Left cardiac atrium (tissue), 4 donors: ENCODE measurements around the gene DENND5B. TPM values are rescaled to one million over a fixed set of nuclear protein-coding genes. Genes with fewer than 3 reads are reported as not detected.
"Not testable (repeated sequence)": the region's sequence is repeated elsewhere in the genome, so short reads cannot be mapped to it uniquely, and the experiment has no call there.

Source experiments
- ATAC-seq, 2 donors: fragments of 200-7000 bp; cut with Tn5 transposase; one replicate each; pipeline ENCODE4 v1.9.1; 2020; ENCODE audit warnings: mild to moderate bottlenecking in 2 of 2, moderate library complexity in 2 of 2
- DNase-seq: peaks from one replicate; pipeline ENCODE4 v3.0.0-alpha.2; 2020
- intact Hi-C, 2 donors: fragments of 100-400 bp; cut with DNase I; formaldehyde crosslinking; loops; one replicate each; pipeline versions ENCODE4 v1.14.1 to v1.15.1; 2022 to 2023
- total RNA-seq, 2 donors: library from RNA; stranded (reverse); fragmentation: NEBNext Ultra II Directional; extraction: Animal tissue kit (Norgen Biotek cat#: 25700); gene quantifications; one replicate each; pipeline ENCODE4 v1.2.1, GENCODE V29; 2021
- donor health status: DM: no; HTN: yes; CAD: no.
- donor health status: DM: no; HTN: yes; CAD: no; lungs with severe emphysema.
- donor health status: DM: yes; HTN: yes; CAD: no.
- donor health status: Dilated cardiomyopathy.

Gene DENND5B
- total RNA-seq, 2 donors from 2014 or later = 28.7 to 33.2 TPM

DNA sequence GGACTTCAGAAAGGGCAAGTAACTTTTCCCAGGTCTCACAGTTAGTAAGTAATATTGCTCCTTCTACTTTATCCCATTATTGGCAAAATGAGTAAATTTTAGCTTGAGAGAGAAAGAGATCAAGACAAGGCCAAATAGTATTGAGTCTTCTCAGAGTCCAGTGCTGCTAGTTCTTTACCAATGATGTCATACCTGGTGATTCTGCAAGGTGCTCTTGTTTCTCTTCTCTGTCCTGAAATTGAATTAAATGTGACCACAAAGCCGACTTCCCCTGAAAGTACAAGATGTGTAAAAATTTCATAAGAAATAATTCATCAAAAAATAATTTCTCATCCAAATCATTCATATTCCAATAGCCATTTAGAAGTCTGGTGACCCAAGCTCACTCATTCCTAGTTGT is 167.5 kb downstream of the DENND5B start:
- intact Hi-C loops = no loop called here
- ATAC-seq (no peak), DNase-seq (no peak)

DNA sequence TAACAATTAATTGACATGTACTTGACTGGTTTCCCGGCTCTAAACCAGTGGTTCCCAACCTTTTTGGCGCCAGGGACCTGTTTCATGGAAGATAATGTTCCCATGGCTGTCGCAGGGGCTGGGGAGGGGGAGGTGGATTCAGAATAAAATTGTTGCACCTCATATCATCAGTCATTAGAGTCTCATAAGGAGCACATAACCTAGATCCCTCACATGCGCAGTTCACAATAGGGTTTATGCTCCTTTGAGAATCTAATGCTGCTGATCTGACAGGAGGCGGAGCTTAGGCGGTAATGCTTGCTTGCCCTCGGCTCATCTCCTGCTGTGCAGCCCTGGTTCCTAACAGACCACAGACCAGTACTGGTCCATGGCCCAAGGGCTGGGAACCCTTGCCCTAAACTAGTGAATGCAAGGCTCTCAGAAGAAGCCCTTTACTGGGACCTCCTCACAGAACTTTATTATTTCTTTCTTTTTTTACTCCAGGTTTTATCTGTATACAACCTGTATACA is 178.6 kb downstream of the DENND5B start:
- no peak for ATAC-seq
- DNase-seq = no peak
- intact Hi-C loops = no loop called here

DNA sequence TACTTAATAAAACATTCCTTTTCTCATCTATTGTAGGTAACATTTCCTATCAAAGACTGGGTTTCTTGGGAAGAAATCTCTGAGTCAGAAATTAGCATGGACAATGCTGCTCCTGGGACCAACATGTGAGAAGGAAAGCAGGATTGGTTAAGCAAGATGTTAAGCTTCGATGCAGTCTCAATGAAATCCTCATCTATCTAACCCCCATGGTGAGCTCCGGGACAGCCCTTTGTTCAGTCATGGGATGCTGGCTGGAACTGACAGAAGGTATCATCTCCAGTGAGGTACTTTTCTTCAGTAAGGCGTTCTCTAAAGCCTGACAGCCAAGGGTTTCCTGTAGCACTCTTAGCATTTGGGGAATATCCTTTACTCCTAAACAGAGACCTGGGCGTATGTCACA is 182.2 kb downstream of the DENND5B start:
- ATAC-seq (no peak), DNase-seq (no peak)
- intact Hi-C loops = no loop called here

DNA sequence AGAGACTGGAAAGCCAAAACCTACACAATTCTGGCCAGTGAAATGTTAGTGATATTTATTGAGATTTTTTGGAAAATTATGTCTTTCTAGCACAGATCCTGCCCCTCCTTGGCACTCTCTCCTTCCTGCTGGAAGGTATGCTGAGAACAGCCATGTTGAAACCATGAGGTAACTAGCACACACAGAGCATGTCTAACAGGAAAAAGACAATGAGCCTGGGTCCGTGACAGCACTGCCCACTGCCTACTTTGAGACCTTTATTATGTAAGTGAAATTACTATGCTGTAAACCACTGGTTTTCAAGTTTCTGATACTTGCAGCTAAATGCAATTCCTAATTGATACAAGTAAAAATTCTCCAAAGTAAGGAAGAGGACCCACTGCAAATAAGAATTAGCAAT is 183.4 kb downstream of the DENND5B start:
- DNase-seq = no peak
- ATAC-seq = no peak
- intact Hi-C loops = no loop called here

DNA sequence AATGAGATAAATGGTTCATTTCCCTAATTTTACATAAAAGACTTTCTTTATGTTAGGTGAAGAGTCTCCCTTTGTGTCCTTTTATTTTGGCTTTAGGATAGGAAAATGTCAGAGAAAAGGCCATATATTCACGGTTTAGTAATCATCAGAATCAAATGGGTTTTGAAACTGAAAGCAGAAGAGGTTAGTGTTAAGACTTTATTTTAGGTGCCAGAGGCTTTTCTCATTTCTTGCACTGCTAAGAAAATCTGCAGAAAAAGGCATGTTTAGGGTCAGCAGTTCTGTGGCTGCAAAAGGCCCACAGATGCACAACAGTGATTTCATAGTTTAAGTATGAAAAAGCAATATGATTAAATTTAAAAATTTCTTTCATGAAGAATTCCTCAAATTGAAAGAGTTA is 184.6 kb downstream of the DENND5B start:
- no peak for ATAC-seq

DNA sequence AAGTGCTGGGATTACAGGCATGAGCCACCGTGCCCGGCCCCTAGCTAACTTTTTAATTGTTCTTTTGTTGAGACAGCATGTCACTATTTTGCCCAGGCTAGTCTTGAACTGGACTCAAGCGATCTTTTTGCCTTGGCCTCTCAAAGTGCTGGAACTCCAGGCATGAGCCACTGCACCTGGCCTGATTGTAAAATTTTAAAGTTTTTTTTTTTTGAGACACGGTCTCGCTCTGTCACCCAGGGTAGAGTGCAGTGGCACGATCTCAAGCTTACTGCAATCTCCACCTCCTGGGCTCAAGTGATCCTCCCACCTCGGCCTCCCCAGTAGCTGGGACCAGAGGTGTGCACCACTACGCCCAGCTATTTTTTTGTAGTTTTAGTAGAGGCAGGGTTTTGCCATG is 185.9 kb downstream of the DENND5B start:
- ATAC-seq (no peak), DNase-seq (no peak)

More for the DNA sequence above, 184.6 kb downstream of the DENND5B start:
- DNase-seq = no peak
- intact Hi-C loops = no loop called here

DNA sequence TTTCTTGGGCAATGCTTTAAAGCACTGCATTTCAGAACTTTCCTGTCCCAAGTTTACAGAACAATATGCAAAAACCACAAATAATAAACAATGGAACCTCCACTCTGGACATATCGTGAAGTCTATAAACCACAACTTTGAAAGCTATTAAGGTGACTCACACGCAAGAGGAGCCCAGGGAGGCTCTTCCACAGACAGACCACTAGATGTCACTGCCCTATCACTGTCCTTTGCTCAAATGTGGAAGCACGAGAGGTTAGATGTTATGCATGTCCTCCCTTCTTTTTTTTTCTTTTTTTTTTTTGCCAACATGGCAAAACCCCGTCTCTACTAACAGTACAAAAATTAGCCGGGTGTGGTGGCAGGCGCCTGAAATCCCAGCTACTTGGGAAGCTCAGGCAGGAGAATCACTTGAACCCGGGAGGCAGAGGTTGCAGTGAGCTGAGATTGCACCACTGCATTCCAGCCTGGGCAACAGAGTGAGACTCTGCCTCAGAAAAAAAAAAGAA is 187.8 kb downstream of the DENND5B start:
- DNase-seq = peak; percentile 43
- ATAC-seq = peak; percentile 98
- intact Hi-C loops = loop anchor here in 1 of 2 donors (1.0 kb wide), 1 partner anchor 233 kb away; no protein-coding TSS in a partner anchor

More for the DNA sequence above, 185.9 kb downstream of the DENND5B start:
- intact Hi-C loops = loop anchor here in 1 of 2 donors (2.0 kb wide), 1 partner anchor 232 kb away; no protein-coding TSS in a partner anchor

DNA sequence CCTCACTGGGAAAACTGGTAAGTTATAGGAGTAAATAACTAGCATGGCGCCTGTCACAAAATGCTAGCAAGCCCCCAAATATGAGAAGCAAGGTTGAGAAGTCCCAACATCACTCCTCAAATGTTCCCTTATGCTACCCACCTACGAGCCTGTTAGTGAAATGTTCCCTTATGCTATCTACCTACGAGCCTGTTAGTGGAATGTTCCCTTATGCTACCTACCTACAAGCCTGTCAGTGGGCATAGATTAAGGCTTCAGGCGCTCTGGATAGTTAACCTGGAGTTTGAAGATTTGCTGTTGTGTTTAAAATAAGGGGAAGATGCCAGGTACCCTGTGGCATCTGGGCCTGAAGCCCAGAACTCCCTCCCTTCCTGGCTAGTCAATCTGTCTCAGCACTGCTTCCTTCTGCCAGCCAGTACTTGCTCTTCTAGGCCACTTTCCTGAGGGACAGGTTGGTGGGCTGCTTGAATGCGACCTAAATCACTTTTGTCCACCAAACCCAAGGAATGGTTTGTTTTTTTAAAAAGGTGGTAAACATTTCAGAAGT is 197.9 kb downstream of the DENND5B start:
- no peak for ATAC-seq
- DNase-seq = no peak
- intact Hi-C loops = no loop called here

DNA sequence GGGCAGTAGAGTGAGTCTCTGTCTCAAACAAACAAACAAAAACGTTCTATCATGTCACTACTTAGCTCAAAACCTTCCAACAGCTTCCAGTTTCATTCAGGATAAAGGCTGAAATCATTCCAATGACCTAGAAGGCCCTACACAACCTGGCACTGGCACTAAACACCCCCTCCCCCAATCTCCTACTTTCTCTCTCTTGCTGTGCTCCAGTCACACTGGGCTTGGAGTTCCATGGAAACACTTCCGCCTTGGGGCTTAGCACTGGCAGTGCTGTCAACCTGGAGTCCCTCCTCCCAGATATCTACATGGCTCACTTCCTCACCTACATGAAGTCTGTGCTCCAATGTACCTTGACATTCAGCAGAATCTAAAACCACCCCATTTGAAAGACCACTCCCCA is 199.9 kb downstream of the DENND5B start:
- ATAC-seq (no peak), DNase-seq (no peak)
- intact Hi-C loops = no loop called here

DNA sequence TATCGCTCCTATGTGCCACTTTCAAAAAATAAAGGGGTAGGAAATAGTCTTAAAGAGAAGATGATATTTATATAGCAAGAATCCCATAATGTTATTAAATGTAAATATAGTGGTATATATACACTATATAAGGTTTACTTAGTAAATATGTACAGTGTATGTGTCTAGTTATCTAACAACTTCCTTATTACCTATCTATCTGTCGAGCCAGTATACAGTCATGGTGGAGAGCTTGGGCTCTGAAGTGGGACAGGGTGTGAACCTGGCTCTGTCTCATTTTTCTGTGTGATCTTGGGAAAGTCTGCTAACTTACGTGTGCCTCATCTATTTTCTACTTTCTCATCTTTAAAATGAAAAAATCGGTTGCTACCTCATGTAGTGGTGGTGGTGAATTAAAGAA is 202.2 kb downstream of the DENND5B start:
- no peak for DNase-seq
- no peak for ATAC-seq
- intact Hi-C loops = no loop called here

DNA sequence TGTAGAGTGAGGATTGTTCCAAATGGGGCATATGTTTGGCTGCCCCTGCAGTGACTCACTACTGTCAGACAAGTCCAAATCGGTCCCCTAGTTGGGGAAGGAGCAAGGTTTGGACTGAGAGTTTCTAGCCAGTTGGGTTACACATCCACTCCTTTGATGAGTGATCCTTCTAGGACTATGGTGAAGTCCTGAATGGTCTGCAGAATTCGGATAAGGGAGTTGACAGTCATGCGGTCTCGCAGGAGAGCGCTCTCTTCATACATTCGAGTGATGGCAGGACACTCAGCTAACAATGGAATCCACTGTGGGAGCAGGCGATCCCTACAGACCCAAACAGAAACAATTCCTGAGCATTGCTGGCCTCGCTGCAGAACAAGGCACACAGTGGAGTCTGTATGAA is 203.5 kb downstream of the DENND5B start:
- intact Hi-C loops = no loop called here
- ATAC-seq = no peak

DNA sequence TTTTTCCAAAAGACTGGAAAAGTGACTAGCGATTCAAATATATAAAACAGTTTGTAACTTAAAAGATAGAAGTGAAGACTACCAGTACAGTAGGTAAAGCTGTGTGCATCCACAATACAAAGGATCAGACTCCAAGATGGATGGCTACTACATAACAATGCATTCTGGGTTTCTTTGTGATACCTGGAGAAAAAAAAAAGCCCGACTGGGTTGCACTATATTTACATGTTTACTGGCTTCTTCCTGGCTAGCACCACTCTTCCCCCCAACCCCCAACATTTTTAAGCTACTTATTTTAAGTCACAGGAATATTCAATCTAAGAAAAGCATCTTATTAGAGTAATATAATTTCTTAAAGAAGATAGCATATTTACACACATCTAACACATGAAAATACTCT is 203.9 kb downstream of the DENND5B start:
- ATAC-seq = no peak
- intact Hi-C loops = no loop called here

More for the DNA sequence above, 203.5 kb downstream of the DENND5B start:
- DNase-seq = no peak

DNA sequence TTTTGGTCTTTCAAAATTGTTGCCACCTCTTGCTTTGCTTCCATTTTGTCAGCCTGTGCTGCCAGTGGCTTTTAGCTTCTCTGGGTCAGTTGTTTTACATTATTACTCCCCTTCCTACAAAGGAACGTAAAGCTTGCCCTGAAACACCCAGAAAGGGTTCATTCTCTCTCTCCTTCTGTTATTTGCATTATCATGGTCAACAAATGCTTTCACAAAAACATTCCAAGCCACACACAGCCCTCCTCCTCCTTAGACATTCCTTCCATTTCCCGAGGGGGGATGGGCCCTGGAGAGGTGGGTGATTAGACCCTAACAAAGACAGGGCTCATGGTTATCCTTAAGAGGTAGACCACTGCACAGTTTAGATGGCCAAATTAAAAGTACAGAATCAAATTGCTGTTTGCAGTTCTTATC is 204.6 kb downstream of the DENND5B start:
- ATAC-seq (no peak), DNase-seq (no peak)
- intact Hi-C loops = no loop called here

More for the DNA sequence above, 203.9 kb downstream of the DENND5B start:
- DNase-seq = no peak

DNA sequence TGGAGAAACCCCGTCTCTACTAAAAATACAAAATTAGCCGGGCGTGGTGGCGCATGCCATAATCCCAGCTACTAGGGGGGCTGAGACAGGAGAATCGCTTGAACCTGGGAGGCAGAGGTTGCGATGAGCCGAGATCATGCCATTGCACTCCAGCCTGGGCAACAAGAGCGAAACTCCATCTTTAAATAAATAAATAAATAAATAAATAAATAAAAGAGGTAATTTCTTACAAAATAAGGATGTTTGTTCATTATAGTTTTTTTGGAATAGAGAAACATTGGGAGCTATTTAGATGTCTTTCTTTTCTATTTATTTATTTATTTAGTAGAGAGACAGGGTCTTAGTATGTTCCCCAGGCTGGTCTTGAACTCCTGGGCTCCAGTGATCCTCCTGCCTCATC is 213.7 kb downstream of the DENND5B start:
- intact Hi-C loops, ATAC-seq, DNase-seq: not testable (repeated sequence)

DNA sequence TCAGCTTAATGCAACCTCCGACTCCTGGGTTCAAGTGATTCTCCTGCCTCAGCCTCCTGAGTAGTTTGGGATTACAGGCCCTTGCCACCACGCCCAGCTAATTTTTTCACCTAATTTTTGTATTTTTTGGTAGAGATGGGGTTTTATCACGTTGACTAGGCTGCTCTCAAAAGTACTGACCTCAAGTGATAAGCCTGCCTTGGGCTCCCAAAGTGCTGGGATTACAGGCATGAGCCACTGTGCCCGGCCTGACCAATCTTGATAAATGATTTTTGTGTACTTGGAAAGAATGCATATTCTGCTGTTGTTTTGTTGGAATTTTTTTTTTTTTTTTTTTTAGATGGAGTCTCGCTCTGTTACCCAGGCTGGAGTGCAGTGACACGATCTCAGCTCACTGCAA is 215.5 kb downstream of the DENND5B start:
- DNase-seq, intact Hi-C loops, ATAC-seq: not testable (repeated sequence)

DNA sequence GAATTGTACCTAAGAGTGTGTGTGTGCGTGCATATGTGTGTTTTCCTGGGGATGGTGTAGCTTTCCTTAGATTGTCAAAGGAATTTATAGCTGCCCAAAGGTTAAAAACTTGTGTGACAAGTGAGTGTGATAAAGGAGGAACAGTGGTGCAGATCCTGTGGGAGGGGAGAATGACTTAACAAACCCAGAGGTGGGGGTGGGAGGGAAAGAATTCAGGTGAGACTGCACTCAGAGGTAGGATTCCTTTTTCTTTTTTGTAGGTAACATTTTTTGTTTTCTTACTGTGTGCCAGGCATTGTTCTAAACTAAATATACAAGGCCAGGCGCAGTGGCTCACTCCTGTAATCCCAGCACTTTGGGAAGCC is 219.7 kb downstream of the DENND5B start:
- DNase-seq (no peak), ATAC-seq (no peak)
- intact Hi-C loops = no loop called here

DNA sequence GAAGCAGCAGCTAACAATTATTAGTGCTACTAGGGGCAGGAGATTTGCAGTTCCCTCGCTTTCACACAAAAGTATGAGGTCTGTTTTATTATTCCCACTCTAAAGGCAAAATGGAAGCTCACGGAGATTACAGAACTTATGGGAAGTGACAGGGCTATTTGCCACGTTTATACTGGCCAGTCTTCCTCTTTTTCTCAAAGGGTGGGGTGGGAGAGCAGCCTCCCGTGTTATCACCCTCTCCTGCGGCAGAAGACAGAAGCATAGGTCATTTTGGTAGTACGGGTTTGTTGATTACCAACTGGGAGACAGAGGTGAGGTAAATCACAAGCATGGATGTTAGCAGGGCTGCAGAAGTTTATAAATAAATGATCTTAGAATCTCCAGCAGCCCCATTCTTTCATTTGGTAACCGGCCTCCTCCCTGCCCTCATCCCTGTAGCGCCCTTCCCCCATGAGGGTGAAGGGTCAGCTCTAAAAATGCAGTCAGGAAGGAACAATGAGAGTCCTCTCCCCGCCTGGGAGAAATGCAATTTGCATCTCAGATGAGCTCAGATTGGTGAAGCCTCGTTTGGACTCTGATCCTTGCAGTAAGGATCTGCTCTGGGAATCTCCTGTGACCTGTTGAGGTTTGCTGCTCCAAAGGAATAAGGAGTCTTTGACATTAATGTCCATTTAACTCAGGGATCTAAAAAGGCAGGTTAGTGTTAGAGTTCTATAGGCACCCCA is 220.2 kb downstream of the DENND5B start:
- intact Hi-C loops = no loop called here
- ATAC-seq = peak; percentile 42 to 52
- DNase-seq = no peak

DNA sequence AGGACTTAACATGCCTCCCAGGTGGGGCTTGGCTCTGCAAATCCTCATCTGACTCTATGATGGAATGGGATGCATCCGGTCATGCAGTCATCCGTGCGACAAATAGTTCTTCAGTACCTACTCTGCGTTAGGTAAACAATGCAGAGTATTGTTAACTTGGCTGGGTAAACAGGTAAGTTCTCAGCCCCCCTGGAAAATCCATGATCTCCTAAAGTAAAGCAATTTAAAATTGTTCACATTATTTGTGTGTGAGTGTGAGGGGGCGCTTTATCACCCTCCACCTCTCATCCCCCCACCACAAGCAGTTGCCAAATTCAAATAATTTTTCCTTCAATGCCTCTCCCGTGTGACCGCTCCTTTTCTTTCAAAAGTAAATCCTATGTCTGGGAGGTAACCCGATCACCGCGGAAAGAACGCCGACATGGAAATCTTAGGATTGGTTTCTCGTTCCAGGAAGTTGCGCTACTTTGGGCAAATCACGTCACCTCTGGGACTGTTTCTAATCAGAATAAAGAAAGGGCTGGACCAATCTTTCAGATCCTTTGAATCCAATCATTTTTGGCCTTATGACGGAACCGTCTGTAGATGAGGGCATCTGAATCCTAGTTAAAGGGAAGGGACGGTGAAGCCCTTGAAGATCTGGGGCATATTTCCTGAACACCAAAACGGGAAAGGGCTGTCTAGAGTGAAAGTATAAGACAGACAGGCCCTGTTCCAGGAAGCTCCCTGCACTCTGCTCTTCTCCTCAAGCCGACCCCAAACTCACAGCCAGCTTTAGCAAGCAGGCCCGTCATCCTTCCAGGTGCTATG is 221.0 kb downstream of the DENND5B start:
- DNase-seq = peak; percentile 63
- peak; percentile 66 to 88 for ATAC-seq
- intact Hi-C loops = no loop called here

DNA sequence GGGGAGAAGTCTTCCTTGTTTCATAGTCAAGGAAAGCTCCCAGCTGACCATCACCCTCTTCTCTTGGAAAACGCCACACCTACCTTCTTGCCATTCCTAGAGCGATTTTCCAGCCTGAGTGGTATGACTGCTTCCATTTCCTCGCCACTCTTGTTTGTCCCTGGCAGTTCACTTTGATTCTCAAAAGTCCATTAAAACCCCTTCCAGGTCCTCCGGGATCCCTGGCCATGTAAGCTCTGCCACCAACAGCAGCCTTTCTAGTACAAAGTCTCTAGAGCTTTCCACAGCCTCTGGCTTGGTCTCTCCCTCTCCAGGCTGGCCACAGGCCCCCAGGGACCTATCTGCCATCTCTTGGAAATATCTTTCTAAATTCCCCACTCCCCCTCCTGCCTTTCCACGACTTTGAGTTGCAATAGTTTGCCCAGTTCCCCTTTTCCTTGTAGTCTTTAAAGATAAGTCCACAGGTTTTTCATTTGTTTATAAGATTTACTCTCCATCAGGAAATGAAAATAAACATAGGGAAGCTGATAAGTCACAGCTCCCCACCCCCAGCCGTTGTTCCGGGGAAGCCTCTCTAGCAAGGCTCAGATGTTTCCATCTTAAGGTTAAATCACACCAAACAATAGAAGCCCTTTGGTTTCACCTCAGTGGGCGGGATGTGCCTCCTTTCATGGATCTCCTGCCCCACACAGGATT is 222.1 kb downstream of the DENND5B start:
- no peak for ATAC-seq

More for the DNA sequence above, 222.1 kb downstream of the DENND5B start:
- intact Hi-C loops = no loop called here
- DNase-seq = peak; percentile 23
